GM23338 (cell line): ENCODE measurements around the gene DCPS.

Source experiments
- CTCF ChIP-seq, 2 experiments: fragments of 200-600 bp in 1 of 2; sonication (generic) in 1 of 2; conservative IDR thresholded peaks; 2 replicates each; pipeline versions ENCODE4 v1.5.1 to v1.6.1; 2016 to 2017; ENCODE audit warnings: antibody characterized with exemption in 2 of 2, low read depth in 2 of 2, mild to moderate bottlenecking in 2 of 2, moderate library complexity in 1 of 2
- EZH2 ChIP-seq: fragments of 200-600 bp; sonication (generic); IDR thresholded peaks from one replicate; pipeline ENCODE4 v1.8.0; 2017; ENCODE audit warnings: antibody characterized with exemption, mild to moderate bottlenecking, low read depth; ENCODE audit not compliant: unreplicated experiment

DNA sequence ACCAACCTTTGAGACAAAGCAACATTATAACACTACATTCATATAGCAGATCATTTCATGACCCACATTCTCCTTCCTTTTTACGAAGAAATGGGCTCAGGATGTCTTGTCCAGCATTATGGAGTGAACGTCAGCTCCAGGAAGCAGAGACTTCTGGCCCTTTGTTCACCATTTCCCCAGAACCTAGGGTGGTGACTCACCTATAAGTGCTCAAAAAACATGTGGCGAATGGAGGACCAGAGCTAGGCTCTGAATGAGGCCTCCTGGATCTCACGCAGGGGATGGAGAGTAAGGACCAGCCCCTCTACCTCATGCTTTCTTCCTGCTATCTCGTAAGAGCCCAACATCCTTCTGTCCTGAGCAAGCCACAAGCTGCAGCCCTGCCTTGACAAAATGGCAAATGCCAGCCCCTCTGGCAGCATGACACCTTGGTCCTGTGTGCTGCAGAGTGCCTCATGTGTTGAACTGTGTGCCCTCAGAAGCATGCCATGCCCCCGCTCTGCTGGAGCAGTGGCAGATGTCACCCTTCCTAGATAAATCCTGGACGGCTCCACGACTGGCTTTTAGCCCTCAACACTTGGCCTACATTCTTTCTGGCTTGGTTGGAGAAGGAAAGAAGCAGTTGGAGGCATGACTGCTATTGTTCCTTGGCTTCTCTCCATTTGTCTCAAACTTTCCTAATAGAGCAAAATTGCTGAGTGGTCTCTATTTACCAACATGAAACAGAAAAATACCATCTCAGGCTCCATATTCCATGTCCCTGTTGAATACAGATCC lies 45.1 kb downstream of the DCPS start:
- no peak for TF ChIP-seq EZH2
- TF ChIP-seq CTCF (conservative IDR thresholded peaks at IDR 0.05; ENCODE audit: low read depth in 2 of 2): no peak
